PC-3 (cell line): ENCODE data around the gene CHIT1. TPM values are rescaled to one million over a fixed set of nuclear protein-coding genes. Genes with fewer than 3 reads are reported as not detected.

Source experiments
- ATAC-seq: fragments of 200-7000 bp; cut with Tn5 transposase; 2 replicates; pipeline ENCODE4 v1.9.1; 2020; ENCODE audit warnings: mild to moderate bottlenecking, moderate library complexity
- BruUV-seq: library from RNA; stranded (reverse); fragments of 400-500 nt; replicated peaks from 2 replicates; lab custom pipeline; 2021; lab: Mats Ljungman, UMichigan
- CTCF ChIA-PET: fragments of 300-600 bp; sonication (Branson Sonifier 250); formaldehyde crosslinking; loops from one replicate; lab custom pipeline; 2022; ENCODE audit warnings: antibody characterized with exemption; lab: Charles Lee
- POLR2A ChIA-PET: fragments of 300-600 bp; sonication (Branson Sonifier 250); formaldehyde crosslinking; loops from one replicate; lab custom pipeline; 2022; ENCODE audit warnings: antibody characterized with exemption; ENCODE audit not compliant: unreplicated experiment; lab: Charles Lee
- DNase-seq: peaks from one replicate; pipeline ENCODE4 v3.0.0-alpha.2; 2015
- H2AFZ ChIP-seq: fragments of 300-600 bp; sonication (generic); 2 replicates; pipeline ENCODE4 v1.6.0; 2016; ENCODE audit warnings: antibody characterized with exemption, low read length
- H3F3A ChIP-seq: fragments of 300-600 bp; sonication (generic); one replicate; pipeline ENCODE4 v1.6.0; 2017; ENCODE audit warnings: antibody characterized with exemption, low read length, control low read depth, mild to moderate bottlenecking; ENCODE audit not compliant: unreplicated experiment
- H3K27ac ChIP-seq: fragments of 300-600 bp; sonication (generic); 2 replicates; pipeline ENCODE4 v1.5.1; 2016; ENCODE audit warnings: mild to moderate bottlenecking, low read length
- H3K27me3 ChIP-seq: fragments of 300-600 bp; sonication (generic); 2 replicates; pipeline ENCODE4 v1.6.1; 2016; ENCODE audit warnings: low read length, mixed read lengths
- H3K36me3 ChIP-seq: fragments of 300-600 bp; sonication (generic); 2 replicates; pipeline ENCODE4 v1.6.1; 2016; ENCODE audit warnings: low read depth, mixed run types, low read length, mixed read lengths
- H3K4me1 ChIP-seq: fragments of 300-600 bp; sonication (generic); 2 replicates; pipeline ENCODE4 v1.5.1; 2016; ENCODE audit warnings: low read length; ENCODE audit not compliant: insufficient read depth
- H3K4me2 ChIP-seq: fragments of 300-600 bp; sonication (generic); 2 replicates; pipeline ENCODE4 v1.6.0; 2016; ENCODE audit warnings: low read length
- H3K4me3 ChIP-seq: fragments of 300-600 bp; sonication (generic); 2 replicates; pipeline ENCODE4 v1.5.1; 2016; ENCODE audit warnings: mild to moderate bottlenecking, low read length, mixed read lengths
- H3K79me2 ChIP-seq: fragments of 300-600 bp; sonication (generic); 2 replicates; pipeline ENCODE4 v1.6.1; 2017; ENCODE audit warnings: low read length, mixed read lengths
- H3K9ac ChIP-seq: fragments of 300-600 bp; sonication (generic); 2 replicates; pipeline ENCODE4 v1.6.0; 2016; ENCODE audit warnings: mild to moderate bottlenecking, low read length
- H3K9me2 ChIP-seq: fragments of 300-600 bp; sonication (generic); replicated peaks from 2 replicates; pipeline ENCODE4 v1.6.1; 2016; ENCODE audit warnings: mixed run types, low read length, mixed read lengths
- H3K9me3 ChIP-seq: fragments of 300-600 bp; sonication (generic); 2 replicates; pipeline ENCODE4 v1.6.1; 2016; ENCODE audit warnings: low read length, mixed read lengths
- H4K20me1 ChIP-seq: fragments of 300-600 bp; sonication (generic); 2 replicates; pipeline ENCODE4 v1.6.1; 2016; ENCODE audit warnings: low read length, mixed read lengths
- EZH2 ChIP-seq: fragments of 300-600 bp; sonication (generic); IDR thresholded peaks from one replicate; pipeline ENCODE4 v1.6.1; 2017; ENCODE audit warnings: antibody characterized with exemption, mild to moderate bottlenecking, low read length; ENCODE audit not compliant: unreplicated experiment
- EZH2phosphoT487 ChIP-seq: fragments of 300-600 bp; sonication (generic); IDR thresholded peaks from 2 replicates; pipeline ENCODE4 v1.6.1; 2018; ENCODE audit warnings: mild to moderate bottlenecking, antibody characterized with exemption, low read length, borderline replicate concordance
- intact Hi-C: fragments of 100-400 bp; cut with micrococcal nuclease; formaldehyde crosslinking; loops from 2 replicates; pipeline ENCODE4 v1.9.0; 2023
- total RNA-seq: library from RNA; depleted of rRNA; stranded (reverse); fragments of >200 nt; gene quantifications from 2 replicates; pipeline ENCODE4 v1.2.3, GENCODE V29; 2014
- TF ChIP-seq, protein P1 (sequence below): fragments of 300-600 bp; sonication (generic); conservative IDR thresholded peaks from 2 replicates; pipeline ENCODE4 v1.5.1; 2017; ENCODE audit warnings: antibody characterized with exemption, low read depth, mild to moderate bottlenecking, low read length

The CHIT1 gene
- total RNA-seq, 1 experiment from 2014 or later, result not detected

DNA sequence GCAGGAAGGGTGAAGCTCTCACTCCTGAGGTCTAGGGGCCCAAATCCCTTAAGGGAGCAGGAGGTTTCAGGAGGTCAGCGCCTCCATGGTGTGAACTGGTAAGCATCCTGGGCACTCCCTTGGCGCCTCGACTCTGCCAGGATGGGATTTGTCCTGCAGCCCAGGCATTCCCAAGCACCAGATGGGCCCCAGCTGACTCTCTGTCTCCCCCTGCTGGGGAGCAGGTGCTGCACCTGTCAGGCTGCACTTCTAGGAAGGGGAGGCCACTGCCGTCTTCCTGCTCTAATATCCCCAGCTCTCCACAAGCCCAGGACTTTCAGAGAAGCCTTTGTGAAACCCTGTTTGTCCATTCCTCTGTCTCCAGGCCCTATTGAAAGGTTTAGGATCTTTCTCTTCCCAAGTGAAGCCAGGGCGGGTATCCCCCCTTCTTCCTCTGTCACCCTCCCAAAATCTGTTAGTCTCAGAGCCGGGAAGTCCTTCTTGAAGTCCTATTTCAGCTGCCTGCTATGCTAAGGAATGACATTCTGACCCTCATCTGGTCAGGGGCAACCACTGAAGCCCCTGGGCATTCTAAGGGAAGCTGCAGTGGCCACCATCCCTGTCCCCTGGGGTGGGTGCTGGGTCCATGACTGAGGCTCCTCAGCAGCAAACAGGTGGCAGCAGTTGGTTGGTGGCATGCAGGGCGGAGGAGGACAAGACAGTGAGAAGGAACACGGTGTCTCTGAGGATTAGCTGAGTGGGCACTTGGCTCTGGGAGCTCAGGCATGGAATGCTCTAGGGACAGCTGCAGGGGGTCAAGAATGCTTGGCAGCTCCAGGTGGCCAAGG, 57.1 kb downstream of the CHIT1 start:
- no peaks in the 10 kb centered on the region for H3K36me3 ChIP-seq
- CTCF ChIA-PET, result interaction anchor here (2.8 kb wide), 1 partner anchor 55 kb away, joined by 31 read pairs; no protein-coding TSS in a partner anchor
- POLR2A ChIA-PET, result no interaction called here
- H4K20me1 ChIP-seq, result no peaks in the 10 kb centered on the region
- H3K9ac ChIP-seq, result no peak overlapping the region
- H3K9me2 ChIP-seq, result no peaks in the 10 kb centered on the region
- no peak overlapping the region for H2AFZ ChIP-seq
- ATAC-seq (peak; percentile 84), DNase-seq (peak; percentile 81)
- BruUV-seq, result no TSS peak
- intact Hi-C loops, result loop anchor here (2.0 kb wide), 1 partner anchor 54 kb away; no protein-coding TSS in a partner anchor
- H3F3A ChIP-seq, result no peaks in the 10 kb centered on the region
- no peak for TF ChIP-seq EZH2
- TF ChIP-seq, protein P1, sequence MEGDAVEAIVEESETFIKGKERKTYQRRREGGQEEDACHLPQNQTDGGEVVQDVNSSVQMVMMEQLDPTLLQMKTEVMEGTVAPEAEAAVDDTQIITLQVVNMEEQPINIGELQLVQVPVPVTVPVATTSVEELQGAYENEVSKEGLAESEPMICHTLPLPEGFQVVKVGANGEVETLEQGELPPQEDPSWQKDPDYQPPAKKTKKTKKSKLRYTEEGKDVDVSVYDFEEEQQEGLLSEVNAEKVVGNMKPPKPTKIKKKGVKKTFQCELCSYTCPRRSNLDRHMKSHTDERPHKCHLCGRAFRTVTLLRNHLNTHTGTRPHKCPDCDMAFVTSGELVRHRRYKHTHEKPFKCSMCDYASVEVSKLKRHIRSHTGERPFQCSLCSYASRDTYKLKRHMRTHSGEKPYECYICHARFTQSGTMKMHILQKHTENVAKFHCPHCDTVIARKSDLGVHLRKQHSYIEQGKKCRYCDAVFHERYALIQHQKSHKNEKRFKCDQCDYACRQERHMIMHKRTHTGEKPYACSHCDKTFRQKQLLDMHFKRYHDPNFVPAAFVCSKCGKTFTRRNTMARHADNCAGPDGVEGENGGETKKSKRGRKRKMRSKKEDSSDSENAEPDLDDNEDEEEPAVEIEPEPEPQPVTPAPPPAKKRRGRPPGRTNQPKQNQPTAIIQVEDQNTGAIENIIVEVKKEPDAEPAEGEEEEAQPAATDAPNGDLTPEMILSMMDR, result peak; percentile 86
- TF ChIP-seq EZH2phosphoT487, result no peak
- no peak overlapping the region for H3K27ac ChIP-seq
- H3K4me3 ChIP-seq, result no peak overlapping the region
- H3K27me3 ChIP-seq, result no peaks in the 10 kb centered on the region
- H3K4me1 ChIP-seq, result peaks cover 6% of the 10 kb centered on the region
- H3K9me3 ChIP-seq, result no peaks in the 10 kb centered on the region
- H3K79me2 ChIP-seq, result no peaks in the 10 kb centered on the region
- H3K4me2 ChIP-seq, result no peak overlapping the region

DNA sequence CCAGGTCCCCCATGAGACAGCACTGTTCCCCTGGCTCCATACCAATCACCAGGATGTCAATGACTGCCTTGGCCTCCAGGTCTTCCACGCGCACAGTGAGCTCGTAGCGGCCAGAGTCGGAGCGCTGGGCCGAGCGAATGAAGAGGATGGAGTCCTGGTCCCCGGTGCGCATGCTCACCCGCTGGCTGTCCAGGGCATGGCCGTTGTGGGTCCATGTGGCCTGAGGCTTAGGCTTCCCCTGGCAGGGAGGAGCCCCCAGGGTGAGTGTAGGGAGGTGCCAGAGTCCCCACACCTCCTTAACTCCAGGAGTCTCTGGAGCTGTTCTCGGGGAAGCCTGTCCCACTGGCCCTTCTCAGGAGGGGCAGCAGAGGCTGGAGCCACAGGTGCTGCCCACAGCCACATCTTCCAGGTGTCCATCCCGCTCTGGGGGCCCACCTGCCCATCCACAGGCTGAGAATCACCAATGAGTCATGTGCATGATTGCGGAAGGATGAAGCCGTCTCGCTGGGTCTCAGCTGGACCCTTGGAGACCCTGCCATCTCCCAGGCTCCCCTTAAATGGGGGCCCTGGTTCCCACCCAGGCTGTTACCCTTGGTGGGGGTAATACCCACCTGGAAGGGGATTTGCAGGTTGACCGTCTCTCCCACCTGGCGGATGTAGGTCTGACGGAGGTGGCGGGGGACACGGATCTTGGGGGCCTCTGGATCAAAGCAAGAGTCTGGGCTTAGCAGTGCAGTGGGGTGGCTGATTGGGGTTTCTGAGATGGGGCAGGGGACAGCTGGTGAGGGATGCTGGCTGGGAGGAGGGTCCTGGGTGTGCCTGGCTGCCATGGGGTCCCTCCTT, 57.9 kb downstream of the CHIT1 start:
- Histone ChIP-seq H4K20me1 (no peaks in the 10 kb centered on the region), H3K9ac (no peak overlapping the region), H3F3A (no peaks in the 10 kb centered on the region), H3K27me3 (no peaks in the 10 kb centered on the region), H3K4me3 (no peak overlapping the region), H3K4me1 (no peaks in the 10 kb centered on the region), H3K79me2 (no peaks in the 10 kb centered on the region), H3K4me2 (no peak overlapping the region), H3K9me3 (no peaks in the 10 kb centered on the region), H2AFZ (no peak overlapping the region), H3K9me2 (no peaks in the 10 kb centered on the region), H3K27ac (no peak overlapping the region), H3K36me3 (no peaks in the 10 kb centered on the region)
- no peak for TF ChIP-seq EZH2phosphoT487
- TF ChIP-seq, protein P1, result no peak
- no peak for TF ChIP-seq EZH2
- ATAC-seq (no peak; the same call in 1 of the 2 replicates), DNase-seq (no peak)
- ChIA-PET CTCF (interaction anchor here (2.8 kb wide), 1 partner anchor 54 kb away, joined by 31 read pairs; no protein-coding TSS in a partner anchor), POLR2A (no interaction called here)
- intact Hi-C loops, result loop anchor here (2.0 kb wide), 1 partner anchor 53 kb away; no protein-coding TSS in a partner anchor
- BruUV-seq, result no TSS peak
